Measurements from ENCODE around the gene ZNF862.

Gene ZNF862

GRCh38 chr7:149838224-149838991, at the start of gene ZNF862:
ZNF862 (plus strand) TSS chr7:149838375; CDS start chr7:149838612, 237 bp downstream.
- peak within 1 kb of the TSS; percentile 90 for H3K4me3 Mint-ChIP-seq
- H3K27ac Mint-ChIP-seq, result peak within 1 kb of the TSS; percentile 83
- H3K4me1 Mint-ChIP-seq (ENCODE audit: low read depth), result peaks cover 39% of the 10 kb centered on the region
- H3K9me3 Mint-ChIP-seq (ENCODE audit: low read depth), result no peaks in the 10 kb centered on the region
- no peaks in the 10 kb centered on the region for H3K36me3 Mint-ChIP-seq
- H3K27me3 Mint-ChIP-seq, result peaks cover 2% of the 10 kb centered on the region

DNA sequence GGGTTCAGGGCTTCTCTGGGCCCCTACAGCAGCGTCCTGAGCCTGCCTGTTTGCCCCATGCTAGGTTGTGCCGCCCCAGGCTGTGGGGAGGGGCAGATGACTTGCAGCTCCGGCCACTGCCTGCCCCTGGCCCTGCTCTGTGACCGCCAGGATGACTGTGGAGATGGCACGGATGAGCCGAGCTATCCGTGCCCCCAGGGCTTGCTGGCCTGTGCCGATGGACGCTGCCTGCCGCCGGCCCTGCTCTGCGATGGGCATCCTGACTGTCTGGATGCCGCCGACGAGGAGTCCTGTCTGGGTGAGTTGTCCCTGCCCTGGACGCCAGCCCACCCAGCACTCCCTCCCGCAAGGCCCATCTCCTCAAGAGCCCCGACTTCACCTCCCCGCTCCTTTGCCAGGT, 49.1 kb upstream of the ZNF862 start:
- no peaks in the 10 kb centered on the region for H3K36me3 Mint-ChIP-seq
- peaks cover 2% of the 10 kb centered on the region for H3K4me1 Mint-ChIP-seq (ENCODE audit: low read depth)
- H3K4me3 Mint-ChIP-seq, result no peak overlapping the region
- no peaks in the 10 kb centered on the region for H3K9me3 Mint-ChIP-seq (ENCODE audit: low read depth)
- no peak overlapping the region for H3K27ac Mint-ChIP-seq
- H3K27me3 Mint-ChIP-seq, result peaks cover 5% of the 10 kb centered on the region

GRCh38 chr7:149790146-149790548, 48.0 kb upstream of the ZNF862 start:
- Mint-ChIP-seq H3K4me1 (ENCODE audit: low read depth) (peaks cover 2% of the 10 kb centered on the region), H3K36me3 (no peaks in the 10 kb centered on the region), H3K27me3 (peaks cover 5% of the 10 kb centered on the region), H3K4me3 (no peak overlapping the region), H3K9me3 (ENCODE audit: low read depth) (no peaks in the 10 kb centered on the region), H3K27ac (no peak overlapping the region)

- no peaks in the 10 kb centered on the region for H3K9me3 Mint-ChIP-seq (ENCODE audit: low read depth)
- peaks cover 5% of the 10 kb centered on the region for H3K27me3 Mint-ChIP-seq
- no peaks in the 10 kb centered on the region for H3K36me3 Mint-ChIP-seq
- peaks cover 2% of the 10 kb centered on the region for H3K4me1 Mint-ChIP-seq (ENCODE audit: low read depth)
- no peak overlapping the region for H3K27ac Mint-ChIP-seq
- H3K4me3 Mint-ChIP-seq, result no peak overlapping the region
These were observed 47.3 kb upstream of the ZNF862 start for GRCh38 chr7:149790754-149791360.

- peaks cover 5% of the 10 kb centered on the region for H3K27me3 Mint-ChIP-seq
- H3K4me3 Mint-ChIP-seq, result no peak overlapping the region
- H3K9me3 Mint-ChIP-seq (ENCODE audit: low read depth), result no peaks in the 10 kb centered on the region
- peaks cover 2% of the 10 kb centered on the region for H3K4me1 Mint-ChIP-seq (ENCODE audit: low read depth)
- H3K36me3 Mint-ChIP-seq, result no peaks in the 10 kb centered on the region
- H3K27ac Mint-ChIP-seq, result no peak overlapping the region
These were observed 46.6 kb upstream of the ZNF862 start for GRCh38 chr7:149791411-149792219.

- Mint-ChIP-seq H3K36me3 (no peaks in the 10 kb centered on the region), H3K9me3 (ENCODE audit: low read depth) (no peaks in the 10 kb centered on the region), H3K4me3 (no peak overlapping the region), H3K27me3 (peaks cover 5% of the 10 kb centered on the region), H3K27ac (no peak overlapping the region), H3K4me1 (ENCODE audit: low read depth) (peaks cover 2% of the 10 kb centered on the region)
These were observed 46.0 kb upstream of the ZNF862 start for GRCh38 chr7:149792220-149792595.

DNA sequence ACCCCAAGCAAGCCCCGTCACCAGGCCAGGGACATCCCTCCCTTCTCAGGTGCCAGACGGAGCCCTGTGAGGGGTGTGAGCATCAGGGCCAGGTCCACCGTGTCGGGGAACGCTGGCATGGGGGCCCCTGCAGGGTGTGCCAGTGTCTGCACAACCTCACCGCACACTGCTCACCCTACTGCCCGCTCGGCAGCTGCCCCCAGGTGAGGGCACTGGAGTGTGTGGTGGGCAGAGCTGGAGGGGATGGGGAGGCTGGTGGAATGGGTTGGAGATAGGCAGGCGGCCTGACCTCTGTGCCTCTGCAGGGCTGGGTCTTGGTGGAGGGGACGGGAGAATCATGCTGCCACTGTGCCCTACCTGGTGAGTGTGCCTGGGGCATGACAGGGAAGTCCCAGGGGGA, 44.9 kb upstream of the ZNF862 start:
- Mint-ChIP-seq H3K4me3 (no peak overlapping the region), H3K36me3 (no peaks in the 10 kb centered on the region), H3K4me1 (ENCODE audit: low read depth) (peaks cover 2% of the 10 kb centered on the region), H3K9me3 (ENCODE audit: low read depth) (no peaks in the 10 kb centered on the region), H3K27ac (no peak overlapping the region), H3K27me3 (peaks cover 5% of the 10 kb centered on the region)

- H3K4me1 Mint-ChIP-seq (ENCODE audit: low read depth), result peaks cover 2% of the 10 kb centered on the region
- H3K4me3 Mint-ChIP-seq, result no peak overlapping the region
- H3K27me3 Mint-ChIP-seq, result peaks cover 5% of the 10 kb centered on the region
- H3K36me3 Mint-ChIP-seq, result no peaks in the 10 kb centered on the region
- no peak overlapping the region for H3K27ac Mint-ChIP-seq
- no peaks in the 10 kb centered on the region for H3K9me3 Mint-ChIP-seq (ENCODE audit: low read depth)
These were observed 43.5 kb upstream of the ZNF862 start for GRCh38 chr7:149794661-149795060.

GRCh38 chr7:149795126-149795525, 43.0 kb upstream of the ZNF862 start:
- Mint-ChIP-seq H3K4me3 (no peak overlapping the region), H3K4me1 (ENCODE audit: low read depth) (peaks cover 2% of the 10 kb centered on the region), H3K36me3 (no peaks in the 10 kb centered on the region), H3K27me3 (peaks cover 3% of the 10 kb centered on the region), H3K9me3 (ENCODE audit: low read depth) (no peaks in the 10 kb centered on the region), H3K27ac (no peak overlapping the region)

DNA sequence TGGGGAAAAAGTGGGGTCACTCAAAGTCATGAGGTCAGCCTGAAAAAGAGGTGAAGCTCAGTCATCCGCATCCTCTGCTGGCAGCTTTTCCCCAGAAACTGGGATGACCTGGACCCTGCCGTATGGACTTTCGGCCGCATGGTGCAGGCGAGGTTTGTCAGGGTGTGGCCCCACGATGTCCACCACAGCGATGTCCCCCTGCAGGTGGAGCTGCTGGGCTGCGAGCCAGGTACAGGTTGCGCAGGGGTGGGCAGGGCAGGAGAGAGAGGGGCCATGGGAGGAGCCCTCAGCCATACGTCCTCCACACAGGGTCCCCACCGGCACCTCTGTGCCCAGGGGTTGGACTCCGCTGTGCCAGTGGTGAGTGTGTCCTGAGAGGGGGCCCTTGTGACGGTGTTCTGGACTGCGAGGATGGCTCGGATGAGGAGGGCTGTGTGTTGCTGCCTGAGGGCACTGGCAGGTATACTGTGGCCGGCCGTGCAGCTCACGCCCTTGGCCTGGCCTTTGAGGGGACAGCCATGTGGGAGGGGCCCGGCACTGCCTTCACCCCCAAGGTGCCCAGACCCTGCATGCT, 41.8 kb upstream of the ZNF862 start:
- Mint-ChIP-seq H3K4me1 (ENCODE audit: low read depth) (no peaks in the 10 kb centered on the region), H3K36me3 (no peaks in the 10 kb centered on the region), H3K27me3 (peaks cover 1% of the 10 kb centered on the region), H3K4me3 (no peak overlapping the region), H3K27ac (no peak overlapping the region), H3K9me3 (ENCODE audit: low read depth) (no peaks in the 10 kb centered on the region)

GRCh38 chr7:149797771-149798170, 40.4 kb upstream of the ZNF862 start:
- Mint-ChIP-seq H3K9me3 (ENCODE audit: low read depth) (no peaks in the 10 kb centered on the region), H3K27ac (no peak overlapping the region), H3K4me3 (no peak overlapping the region), H3K4me1 (ENCODE audit: low read depth) (no peaks in the 10 kb centered on the region), H3K36me3 (no peaks in the 10 kb centered on the region), H3K27me3 (peaks cover 1% of the 10 kb centered on the region)

- Mint-ChIP-seq H3K36me3 (no peaks in the 10 kb centered on the region), H3K9me3 (ENCODE audit: low read depth) (no peaks in the 10 kb centered on the region), H3K4me1 (ENCODE audit: low read depth) (no peaks in the 10 kb centered on the region), H3K27ac (no peak overlapping the region), H3K4me3 (no peak overlapping the region), H3K27me3 (no peaks in the 10 kb centered on the region)
These were observed 38.6 kb upstream of the ZNF862 start for GRCh38 chr7:149799397-149800168.

DNA sequence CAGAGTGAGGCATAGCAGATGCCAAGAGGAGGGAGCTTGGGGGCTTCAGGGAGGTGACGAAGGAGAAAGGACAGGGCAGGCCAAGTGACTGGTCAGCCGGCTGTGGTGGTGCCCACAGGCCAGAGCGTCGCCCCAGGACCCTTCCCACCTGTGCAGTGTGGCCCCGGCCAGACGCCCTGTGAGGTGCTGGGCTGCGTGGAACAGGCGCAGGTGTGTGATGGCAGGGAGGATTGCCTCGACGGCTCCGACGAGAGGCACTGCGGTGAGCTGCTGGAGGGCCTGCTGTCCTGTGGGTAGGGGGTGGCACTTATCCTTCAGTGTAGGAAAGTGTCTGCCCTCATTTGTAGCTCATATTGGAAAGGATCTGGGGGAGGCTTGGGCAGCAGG, 38.0 kb upstream of the ZNF862 start:
- Mint-ChIP-seq H3K4me1 (ENCODE audit: low read depth) (no peaks in the 10 kb centered on the region), H3K9me3 (ENCODE audit: low read depth) (no peaks in the 10 kb centered on the region), H3K27ac (no peak overlapping the region), H3K4me3 (no peak overlapping the region), H3K36me3 (no peaks in the 10 kb centered on the region), H3K27me3 (no peaks in the 10 kb centered on the region)

GRCh38 chr7:149801002-149801566, 37.1 kb upstream of the ZNF862 start:
- Mint-ChIP-seq H3K27me3 (no peaks in the 10 kb centered on the region), H3K4me3 (no peak overlapping the region), H3K9me3 (ENCODE audit: low read depth) (no peaks in the 10 kb centered on the region), H3K27ac (no peak overlapping the region), H3K4me1 (ENCODE audit: low read depth) (no peaks in the 10 kb centered on the region), H3K36me3 (no peaks in the 10 kb centered on the region)
